BLaER1 treated with 17β-estradiol and CSF1 and Interleukin-3, amounts not matched to agents 10 nM and 100 nM (cell line): ENCODE measurements around the gene SPACA7.

Experiments
- H3K27ac ChIP-seq, 11 experiments: shearing (Covaris generic); formaldehyde crosslinking; 2 replicates each; pipeline ENCODE4 v1.8.1; 2022
- H3K27me3 ChIP-seq, 11 experiments: shearing (Covaris generic); formaldehyde crosslinking; 2 replicates each; pipeline ENCODE4 v1.8.1; 2022
- H3K36me3 ChIP-seq, 11 experiments: shearing (Covaris generic); formaldehyde crosslinking; 2 replicates each; pipeline ENCODE4 v1.8.1; 2022
- H3K4me1 ChIP-seq, 10 experiments: shearing (Covaris generic); formaldehyde crosslinking; 2 replicates each; pipeline ENCODE4 v1.8.1; 2022
- H3K4me2 ChIP-seq, 11 experiments: shearing (Covaris generic); formaldehyde crosslinking; 2 replicates each; pipeline ENCODE4 v1.8.1; 2022
- H3K4me3 ChIP-seq, 10 experiments: shearing (Covaris generic); formaldehyde crosslinking; 2 replicates each; pipeline ENCODE4 v1.8.1; 2022
- H3K9ac ChIP-seq, 11 experiments: shearing (Covaris generic); formaldehyde crosslinking; 2 replicates each; pipeline ENCODE4 v1.8.1; 2022
- H3K9me3 ChIP-seq, 11 experiments: shearing (Covaris generic); formaldehyde crosslinking; replicated peaks in 1 of 11; 2 replicates each; pipeline ENCODE4 v1.8.1; 2022
- H4K20me1 ChIP-seq, 11 experiments: shearing (Covaris generic); formaldehyde crosslinking; 2 replicates each; pipeline ENCODE4 v1.8.1; 2022
- Cebpa-rat ChIP-seq, 11 experiments: shearing (Covaris generic); IDR thresholded peaks; 2 replicates each; pipeline ENCODE4 v1.8.1; 2022

The SPACA7 gene

GRCh38 chr13:112355274-112355838, 20.8 kb upstream of the SPACA7 start:
- TF ChIP-seq Cebpa-rat (IDR thresholded peaks at IDR 0.05), result no peak
- Histone ChIP-seq H3K27ac (no peak overlapping the region), H4K20me1 (peaks cover 0 to 6% (median 0%) of the 10 kb centered on the region in 11 experiments; a peak in 1 of 22 replicates), H3K36me3 (no peaks in the 10 kb centered on the region), H3K9ac (no peak overlapping the region), H3K9me3 (peaks cover 0 to 8% (median 5%) of the 10 kb centered on the region in 11 experiments; a peak in 6 of 22 replicates), H3K4me1 (no peaks in the 10 kb centered on the region), H3K4me3 (no peak overlapping the region), H3K4me2 (no peak overlapping the region), H3K27me3 (no peaks in the 10 kb centered on the region)

- Histone ChIP-seq H3K9me3 (peaks cover 3 to 16% (median 9%) of the 10 kb centered on the region in 11 experiments; a peak in 21 of 22 replicates), H3K9ac (no peak overlapping the region)
- TF ChIP-seq Cebpa-rat (IDR thresholded peaks at IDR 0.05), result no peak
Observed at GRCh38 chr13:112356190-112356589, 20.0 kb upstream of the SPACA7 start.

GRCh38 chr13:112358156-112358555, 18.0 kb upstream of the SPACA7 start:
- no peak overlapping the region for H3K9ac ChIP-seq
- no peak for TF ChIP-seq Cebpa-rat (IDR thresholded peaks at IDR 0.05)
- no peak overlapping the region for H3K4me3 ChIP-seq
- H3K36me3 ChIP-seq, result no peaks in the 10 kb centered on the region
- H3K27me3 ChIP-seq, result no peaks in the 10 kb centered on the region
- peaks cover 0 to 6% (median 0%) of the 10 kb centered on the region in 11 experiments; a peak in 1 of 22 replicates for H4K20me1 ChIP-seq
- no peak overlapping the region for H3K27ac ChIP-seq
- no peaks in the 10 kb centered on the region for H3K4me1 ChIP-seq
- peaks cover 10 to 26% (median 16%) of the 10 kb centered on the region in 11 experiments; a peak in 21 of 22 replicates for H3K9me3 ChIP-seq
- no peak overlapping the region for H3K4me2 ChIP-seq

More at GRCh38 chr13:112356190-112356589, 20.0 kb upstream of the SPACA7 start:
- Histone ChIP-seq H3K4me1 (no peaks in the 10 kb centered on the region), H3K27ac (no peak overlapping the region), H4K20me1 (peaks cover 0 to 6% (median 0%) of the 10 kb centered on the region in 11 experiments; a peak in 1 of 22 replicates), H3K4me3 (no peak overlapping the region), H3K27me3 (no peaks in the 10 kb centered on the region), H3K36me3 (no peaks in the 10 kb centered on the region), H3K4me2 (no peak overlapping the region)

GRCh38 chr13:112362021-112362420, 14.1 kb upstream of the SPACA7 start:
- Histone ChIP-seq H3K9me3 (peaks cover 18 to 43% (median 33%) of the 10 kb centered on the region in 11 experiments), H3K4me3 (no peak overlapping the region), H3K4me2 (no peak overlapping the region), H4K20me1 (no peaks in the 10 kb centered on the region), H3K36me3 (no peaks in the 10 kb centered on the region), H3K27me3 (no peaks in the 10 kb centered on the region), H3K27ac (no peak overlapping the region), H3K9ac (no peak overlapping the region), H3K4me1 (no peaks in the 10 kb centered on the region)
- TF ChIP-seq Cebpa-rat (IDR thresholded peaks at IDR 0.05), result no peak

GRCh38 chr13:112363867-112364528, 12.2 kb upstream of the SPACA7 start:
- H3K4me1 ChIP-seq, result no peaks in the 10 kb centered on the region
- peaks cover 36 to 60% (median 50%) of the 10 kb centered on the region in 11 experiments for H3K9me3 ChIP-seq
- no peak for TF ChIP-seq Cebpa-rat (IDR thresholded peaks at IDR 0.05)
- H3K4me2 ChIP-seq, result no peak overlapping the region
- no peaks in the 10 kb centered on the region for H3K27me3 ChIP-seq
- no peaks in the 10 kb centered on the region for H3K36me3 ChIP-seq
- H4K20me1 ChIP-seq, result no peaks in the 10 kb centered on the region
- no peak overlapping the region for H3K9ac ChIP-seq
- no peak overlapping the region for H3K27ac ChIP-seq
- no peak overlapping the region for H3K4me3 ChIP-seq

GRCh38 chr13:112366907-112367646, 9.1 kb upstream of the SPACA7 start:
- TF ChIP-seq Cebpa-rat (IDR thresholded peaks at IDR 0.05), result no peak
- Histone ChIP-seq H3K9me3 (peaks cover 23 to 37% (median 32%) of the 10 kb centered on the region in 11 experiments), H3K27me3 (no peaks in the 10 kb centered on the region), H3K4me3 (no peak overlapping the region), H4K20me1 (no peaks in the 10 kb centered on the region), H3K27ac (no peak overlapping the region), H3K36me3 (no peaks in the 10 kb centered on the region), H3K9ac (no peak overlapping the region), H3K4me2 (no peak overlapping the region), H3K4me1 (peaks cover 0 to 9% (median 2%) of the 10 kb centered on the region in 10 experiments; a peak in 7 of 20 replicates)

- Histone ChIP-seq H3K27me3 (no peaks in the 10 kb centered on the region), H3K9ac (no peak overlapping the region), H3K36me3 (no peaks in the 10 kb centered on the region), H3K9me3 (peaks cover 23 to 37% (median 32%) of the 10 kb centered on the region in 11 experiments), H4K20me1 (no peaks in the 10 kb centered on the region), H3K4me1 (peaks cover 0 to 9% (median 2%) of the 10 kb centered on the region in 10 experiments; a peak in 7 of 20 replicates), H3K27ac (no peak overlapping the region), H3K4me2 (no peak overlapping the region), H3K4me3 (no peak overlapping the region)
- TF ChIP-seq Cebpa-rat (IDR thresholded peaks at IDR 0.05), result no peak
Observed at GRCh38 chr13:112368883-112369282, 7.3 kb upstream of the SPACA7 start.

GRCh38 chr13:112370311-112370710, 5.8 kb upstream of the SPACA7 start:
- Histone ChIP-seq H3K27me3 (no peaks in the 10 kb centered on the region), H3K9ac (no peak overlapping the region), H3K36me3 (no peaks in the 10 kb centered on the region), H3K27ac (no peak overlapping the region), H3K4me2 (peak overlapping the region in 4 of 11 experiments; percentile 24 to 53 (median 38); a peak in 5 of 22 replicates), H3K4me3 (no peak overlapping the region), H3K9me3 (peaks cover 23 to 50% (median 40%) of the 10 kb centered on the region in 11 experiments), H3K4me1 (peaks cover 0 to 9% (median 2%) of the 10 kb centered on the region in 10 experiments; a peak in 7 of 20 replicates), H4K20me1 (no peaks in the 10 kb centered on the region)
- TF ChIP-seq Cebpa-rat (IDR thresholded peaks at IDR 0.05), result no peak

- Histone ChIP-seq H3K4me3 (no peak overlapping the region), H3K36me3 (no peaks in the 10 kb centered on the region), H3K9ac (no peak overlapping the region), H3K9me3 (peaks cover 0 to 37% (median 22%) of the 10 kb centered on the region in 11 experiments; a peak in 17 of 22 replicates), H3K4me2 (no peak overlapping the region), H3K27ac (no peak overlapping the region), H4K20me1 (no peaks in the 10 kb centered on the region), H3K27me3 (no peaks in the 10 kb centered on the region), H3K4me1 (peaks cover 0 to 9% (median 2%) of the 10 kb centered on the region in 10 experiments; a peak in 7 of 20 replicates)
- no peak for TF ChIP-seq Cebpa-rat (IDR thresholded peaks at IDR 0.05)
Observed at GRCh38 chr13:112374271-112374670, 1.9 kb upstream of the SPACA7 start.
